OCI-LY1 (cell line): ENCODE measurements around the gene GNAQ.

Experiments
- EZH2 ChIP-seq: fragments of 200-600 bp; sonication (generic), shearing (Covaris generic); IDR thresholded peaks from 2 replicates; pipeline ENCODE4 v1.8.0; 2017; ENCODE audit warnings: borderline replicate concordance, mixed run types, mild to moderate bottlenecking, antibody characterized with exemption, low read length, moderate library complexity, mixed read lengths
- TF ChIP-seq, protein P1 (sequence below): fragments of 200-600 bp; sonication (generic), shearing (Covaris generic); IDR thresholded peaks from 2 replicates; pipeline ENCODE4 v1.5.1; 2017; ENCODE audit warnings: mild to moderate bottlenecking, antibody characterized with exemption, low read length, moderate library complexity, mixed read lengths

DNA sequence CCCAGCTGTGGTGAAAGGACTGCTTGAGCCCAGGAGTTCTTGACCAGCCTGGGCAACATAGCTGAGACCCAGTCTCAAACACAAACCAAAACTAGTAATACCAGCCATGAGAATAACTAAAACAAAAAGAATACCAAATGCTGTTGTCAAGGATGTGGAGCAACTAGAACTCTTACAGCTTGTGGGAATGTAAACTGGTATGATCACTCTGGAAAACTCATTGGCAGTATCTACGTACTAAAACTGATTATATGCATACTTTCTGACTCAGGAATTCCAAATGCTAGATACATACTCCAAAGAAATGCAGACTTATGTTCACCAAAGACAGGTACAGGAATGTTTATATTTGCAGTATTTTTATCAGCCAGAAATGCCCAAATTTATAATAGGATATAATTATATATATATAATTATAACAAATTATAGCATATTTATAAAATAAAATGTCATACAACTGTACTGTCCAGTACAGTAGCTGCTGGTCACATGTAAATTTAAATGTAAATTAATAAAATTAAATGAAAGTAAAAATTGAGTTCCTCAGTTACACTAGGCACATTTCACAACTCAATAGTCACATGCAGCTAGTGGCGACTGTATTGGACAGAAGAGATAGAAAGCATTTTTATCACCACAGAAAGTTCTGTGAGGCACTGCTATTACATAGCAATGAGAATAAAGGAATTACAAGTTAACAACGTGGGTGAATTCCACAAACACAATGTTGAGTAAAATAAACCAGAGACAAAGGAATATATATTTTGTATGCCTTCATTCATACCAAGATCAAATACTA is 118.5 kb downstream of the GNAQ start:
- TF ChIP-seq, protein P1, sequence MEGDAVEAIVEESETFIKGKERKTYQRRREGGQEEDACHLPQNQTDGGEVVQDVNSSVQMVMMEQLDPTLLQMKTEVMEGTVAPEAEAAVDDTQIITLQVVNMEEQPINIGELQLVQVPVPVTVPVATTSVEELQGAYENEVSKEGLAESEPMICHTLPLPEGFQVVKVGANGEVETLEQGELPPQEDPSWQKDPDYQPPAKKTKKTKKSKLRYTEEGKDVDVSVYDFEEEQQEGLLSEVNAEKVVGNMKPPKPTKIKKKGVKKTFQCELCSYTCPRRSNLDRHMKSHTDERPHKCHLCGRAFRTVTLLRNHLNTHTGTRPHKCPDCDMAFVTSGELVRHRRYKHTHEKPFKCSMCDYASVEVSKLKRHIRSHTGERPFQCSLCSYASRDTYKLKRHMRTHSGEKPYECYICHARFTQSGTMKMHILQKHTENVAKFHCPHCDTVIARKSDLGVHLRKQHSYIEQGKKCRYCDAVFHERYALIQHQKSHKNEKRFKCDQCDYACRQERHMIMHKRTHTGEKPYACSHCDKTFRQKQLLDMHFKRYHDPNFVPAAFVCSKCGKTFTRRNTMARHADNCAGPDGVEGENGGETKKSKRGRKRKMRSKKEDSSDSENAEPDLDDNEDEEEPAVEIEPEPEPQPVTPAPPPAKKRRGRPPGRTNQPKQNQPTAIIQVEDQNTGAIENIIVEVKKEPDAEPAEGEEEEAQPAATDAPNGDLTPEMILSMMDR: no peak
- no peak for TF ChIP-seq EZH2
